ENCODE data around the gene ZMYND8.
"Not testable (repeated sequence)": the region's sequence is repeated elsewhere in the genome, so short reads cannot be mapped to it uniquely, and the experiment has no call there.

ZMYND8 gene

GRCh38 chr20:47262365-47263013 is 94.0 kb downstream of the ZMYND8 start:
- DNase-seq (ENCODE audit: low spot score) = peak; percentile 69

GRCh38 chr20:47262008-47262364 is 94.5 kb downstream of the ZMYND8 start:
- TF ChIP-seq CTCF (IDR thresholded peaks at IDR 0.05; ENCODE audit: extremely low read depth, missing control alignments) = no peak
- no peak for DNase-seq (ENCODE audit: low spot score)

More at GRCh38 chr20:47262365-47263013, 94.0 kb downstream of the ZMYND8 start:
- TF ChIP-seq CTCF (IDR thresholded peaks at IDR 0.05; ENCODE audit: extremely low read depth, missing control alignments) = no peak

GRCh38 chr20:47261161-47261774 is 95.2 kb downstream of the ZMYND8 start:
- DNase-seq (ENCODE audit: low spot score) = not testable (repeated sequence)

GRCh38 chr20:47260540-47261126 is 95.9 kb downstream of the ZMYND8 start:
- DNase-seq (ENCODE audit: low spot score) = not testable (repeated sequence)

GRCh38 chr20:47258745-47259695 is 97.5 kb downstream of the ZMYND8 start:
- DNase-seq (ENCODE audit: low spot score) = peak; percentile 67
- TF ChIP-seq CTCF (IDR thresholded peaks at IDR 0.05; ENCODE audit: extremely low read depth, missing control alignments) = no peak

GRCh38 chr20:47257771-47258170 is 98.7 kb downstream of the ZMYND8 start:
- TF ChIP-seq CTCF (IDR thresholded peaks at IDR 0.05; ENCODE audit: extremely low read depth, missing control alignments) = no peak
- no peak for DNase-seq (ENCODE audit: low spot score)

GRCh38 chr20:47257256-47257655 is 99.2 kb downstream of the ZMYND8 start:
- DNase-seq (ENCODE audit: low spot score) = no peak

More at GRCh38 chr20:47257256-47257655, 99.2 kb downstream of the ZMYND8 start:
- no peak for TF ChIP-seq CTCF (IDR thresholded peaks at IDR 0.05; ENCODE audit: extremely low read depth, missing control alignments)

All from GM20000 (cell line).